Lung microvascular endothelial cell (primary cell): Measurements from ENCODE around the gene PNPLA1. TPM values are rescaled to one million over a fixed set of nuclear protein-coding genes. Genes with fewer than 3 reads are reported as not detected.

Experiments used
- DNase-seq, 2 donors: peaks; one replicate each; pipeline versions ENCODE4 v3.0.0 to v3.0.0-alpha.2; 2010; ENCODE audit warnings: low read depth in 2 of 2
- total RNA-seq: library from RNA; depleted of rRNA; stranded (reverse); fragments of >200 nt; gene quantifications from 2 replicates; pipeline ENCODE4 v1.2.1, GENCODE V29; 2014

PNPLA1 gene
- total RNA-seq, 1 donor from 2014 or later: not detected

DNA sequence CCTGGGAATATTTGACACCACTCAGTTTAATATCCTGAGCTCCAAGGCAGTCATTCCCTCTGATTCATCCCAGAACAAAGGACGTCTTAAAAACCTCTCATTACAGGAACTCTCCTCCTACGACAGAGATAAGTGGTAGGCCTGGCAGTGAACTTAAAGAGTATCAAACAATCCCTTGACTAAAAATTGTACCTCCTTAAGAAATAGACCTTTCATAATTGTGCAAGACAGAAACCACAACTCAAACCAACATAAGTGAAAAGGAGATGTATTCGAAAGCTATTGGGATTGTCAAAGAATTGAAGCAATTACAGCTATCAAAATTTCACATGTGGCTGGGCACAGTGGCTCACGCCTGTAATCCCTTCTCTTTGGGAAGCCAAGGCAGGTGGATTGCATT, 86.0 kb downstream of the PNPLA1 start:
- no peak for DNase-seq

DNA sequence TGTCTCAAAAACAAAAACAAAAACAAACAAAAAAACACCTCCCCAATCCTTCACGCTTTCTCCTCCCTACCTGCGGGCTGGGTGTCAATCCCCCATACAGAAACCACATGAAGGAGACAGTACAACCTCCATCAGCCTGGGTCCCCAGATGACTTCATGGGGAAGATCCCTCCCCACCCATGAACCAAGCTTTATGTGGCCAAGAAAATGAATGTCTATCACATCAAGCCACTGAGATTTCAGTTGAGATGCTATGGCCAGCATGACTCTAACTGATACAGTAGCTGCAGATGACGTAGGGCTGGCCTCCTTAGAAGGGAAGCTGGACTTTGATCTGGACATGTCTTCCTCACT, 88.0 kb downstream of the PNPLA1 start:
- DNase-seq: no peak

Other genes starting within 250 kb of the PNPLA1 start
- gene SLC26A8, start 245.4 kb upstream of the PNPLA1 start, total RNA-seq: not detected in 2 replicates
- 29.2 and 36.5 TPM in 2 replicates for gene MAPK14, start 242.3 kb upstream of the PNPLA1 start, total RNA-seq
- gene MAPK13, start 139.5 kb upstream of the PNPLA1 start, total RNA-seq: 3.2 and 4.1 TPM in 2 replicates
- gene BRPF3, start 73.3 kb upstream of the PNPLA1 start, total RNA-seq: 4.6 and 7.7 TPM in 2 replicates
- not detected in 2 replicates for gene BNIP5, start 66.8 kb downstream of the PNPLA1 start, total RNA-seq
- gene ETV7, start 117.6 kb downstream of the PNPLA1 start, total RNA-seq: 0.22 TPM in 1 of 2 replicates, not detected in the other
- gene PXT1, start 172.8 kb downstream of the PNPLA1 start, total RNA-seq: under 0.01 TPM in 2 replicates
- gene KCTD20, start 172.9 kb downstream of the PNPLA1 start, total RNA-seq: 68.8 and 73.7 TPM in 2 replicates